Hematopoietic multipotent progenitor cell treated with erythropoietin and hydrocortisone succinate and interleukin-3 and kit ligand, for 6 days (in vitro differentiated cells): Measurements from ENCODE around the gene N4BP3.
A peak's percentile ranks its signal among the peaks of the same experiment; 100 is the strongest.
"Not testable (repeated sequence)": the region's sequence is repeated elsewhere in the genome, so short reads cannot be mapped to it uniquely, and the experiment has no call there.

ENCODE experiments used
- DNase-seq: peaks from one replicate; pipeline ENCODE4 v3.0.0-alpha.2; 2015

The N4BP3 gene

DNA sequence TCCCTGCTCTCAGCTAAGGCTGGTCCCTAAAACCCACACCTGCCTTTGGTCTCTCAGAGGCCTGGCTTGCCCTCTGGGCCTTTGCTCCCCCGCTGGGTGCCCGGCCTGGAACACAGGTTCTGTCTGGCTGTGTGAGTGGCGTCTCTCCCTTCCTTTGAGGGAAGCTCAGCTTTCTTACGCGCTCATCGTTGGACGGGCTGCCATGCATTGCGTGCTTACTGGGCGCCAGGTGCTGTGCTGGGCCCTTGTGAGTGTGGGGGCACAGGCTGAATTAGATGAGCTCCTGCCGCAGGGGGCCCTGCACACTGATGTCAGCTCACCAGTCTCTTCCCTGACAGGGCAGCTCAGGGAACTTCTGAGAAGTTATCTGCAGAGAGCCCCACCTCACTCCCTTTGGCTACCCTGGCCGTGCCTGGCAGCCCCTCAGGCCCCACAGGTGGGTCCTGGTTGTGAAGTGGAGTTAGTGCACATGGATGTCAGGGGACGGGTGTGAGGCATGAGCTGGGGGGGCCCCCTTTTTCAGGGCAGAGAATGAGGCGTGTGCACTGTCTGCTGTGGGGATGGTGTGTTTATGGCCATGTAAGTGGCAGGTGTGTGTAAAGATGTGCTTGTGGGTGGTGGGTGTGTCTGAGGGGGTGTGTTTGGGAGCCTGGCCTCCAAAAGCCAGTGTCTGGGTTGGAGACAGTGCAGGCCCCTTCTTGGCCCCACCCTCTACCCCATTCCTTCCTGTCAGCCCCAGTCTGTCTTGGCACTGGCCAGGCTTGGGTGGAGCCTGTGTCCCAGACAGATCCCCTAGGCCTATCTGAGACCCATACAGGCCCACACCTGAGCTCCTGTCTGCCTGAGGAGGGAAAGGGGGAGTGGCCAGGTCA lies 10.0 kb downstream of the N4BP3 start:
- DNase-seq: peak; percentile 67

DNA sequence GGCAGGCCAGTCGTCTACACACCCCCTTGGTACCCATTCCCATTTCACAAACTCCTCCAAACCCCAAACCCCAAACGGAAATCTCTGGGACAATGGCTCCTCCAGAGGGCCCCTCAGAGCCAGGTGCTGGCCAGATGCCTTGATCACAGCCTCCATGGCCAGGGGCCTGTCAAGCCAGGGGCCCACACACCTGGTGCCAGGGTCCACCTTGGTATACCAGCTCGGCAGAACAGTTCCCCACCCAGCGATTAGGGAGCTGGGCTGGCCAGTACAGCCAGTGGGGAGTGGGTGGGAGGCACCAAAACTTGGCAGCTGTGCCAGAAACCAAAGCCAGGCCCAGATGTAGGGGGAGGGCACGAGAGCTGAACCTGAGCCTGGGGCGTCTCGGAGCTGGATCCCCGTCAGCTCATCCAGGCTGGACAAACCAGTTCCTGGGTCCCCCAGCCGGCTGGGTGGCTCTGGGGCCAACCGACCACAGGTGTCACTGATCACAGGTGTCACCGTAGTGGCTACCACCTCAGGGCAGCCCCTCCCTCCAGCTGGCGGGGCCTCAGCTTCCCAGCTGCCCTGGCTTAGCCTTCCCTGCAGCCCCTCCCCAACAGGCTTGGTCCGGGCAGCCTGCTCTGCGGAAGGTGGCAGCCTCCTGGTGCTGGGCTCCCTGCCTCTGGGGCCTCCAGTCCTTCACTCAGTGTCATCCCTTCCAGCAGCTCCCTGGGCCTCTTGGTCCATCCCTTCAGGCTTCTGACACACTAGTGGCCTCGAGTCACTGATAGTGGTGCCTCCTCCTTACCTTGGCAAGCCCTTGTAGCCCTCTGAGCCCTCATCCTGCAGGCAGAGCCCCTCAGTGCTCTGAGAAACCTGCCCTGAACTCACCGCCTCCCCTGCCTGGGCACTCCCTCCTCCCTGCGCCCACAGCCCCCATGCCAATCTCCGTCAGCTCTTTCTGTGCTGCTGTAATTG lies 10.9 kb downstream of the N4BP3 start:
- DNase-seq: no peak

DNA sequence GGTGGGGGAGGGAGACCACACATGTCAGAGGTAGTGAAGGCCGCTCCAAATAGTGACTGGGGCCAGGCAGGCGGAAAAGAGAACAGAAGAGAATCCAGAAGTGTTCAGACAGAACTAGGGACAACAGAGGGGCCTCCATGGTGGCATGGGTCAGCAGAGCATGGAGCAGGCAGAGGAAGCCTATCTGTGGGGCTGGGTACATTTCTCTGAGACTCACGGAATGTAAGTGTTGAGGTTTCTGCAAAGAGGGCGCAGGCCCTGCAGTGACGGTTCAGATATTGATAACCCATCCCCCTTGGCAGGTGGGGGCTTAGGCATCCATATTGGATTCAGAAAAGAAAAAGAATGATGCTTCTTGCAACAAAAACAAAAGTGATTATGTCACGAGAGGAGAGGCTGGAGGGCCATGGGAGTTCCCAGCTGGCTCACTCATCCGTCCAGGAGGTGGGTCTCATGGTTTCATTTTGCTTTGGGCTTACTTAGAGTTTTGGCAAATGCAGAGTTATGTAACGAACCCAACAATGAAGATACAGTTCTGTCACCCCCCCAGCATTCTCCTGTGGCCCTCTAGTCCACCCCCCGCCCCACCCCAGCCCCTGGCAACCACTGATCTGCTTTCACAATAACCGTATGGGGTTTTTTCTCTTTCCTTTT lies 12.0 kb downstream of the N4BP3 start:
- DNase-seq: no peak

DNA sequence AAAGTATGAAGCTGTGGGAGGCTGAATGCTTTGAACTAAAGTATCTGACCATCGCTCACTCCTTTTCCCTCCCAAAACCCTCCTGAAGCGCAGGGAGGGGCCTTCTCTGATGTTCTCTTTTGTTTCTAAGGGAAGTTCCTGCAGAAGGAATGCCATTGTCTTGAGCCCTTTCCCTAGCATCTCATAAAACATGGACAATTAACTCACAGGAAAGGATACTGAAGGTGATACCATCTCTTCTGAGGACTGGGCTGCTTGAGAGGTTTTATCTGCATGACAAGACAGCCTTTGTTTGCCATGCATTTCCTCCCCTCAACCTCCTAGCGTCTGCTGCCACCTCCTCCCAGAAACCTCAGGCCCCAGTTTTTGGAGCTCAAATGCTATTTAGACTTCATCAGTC lies 13.2 kb downstream of the N4BP3 start:
- DNase-seq: peak; percentile 61

DNA sequence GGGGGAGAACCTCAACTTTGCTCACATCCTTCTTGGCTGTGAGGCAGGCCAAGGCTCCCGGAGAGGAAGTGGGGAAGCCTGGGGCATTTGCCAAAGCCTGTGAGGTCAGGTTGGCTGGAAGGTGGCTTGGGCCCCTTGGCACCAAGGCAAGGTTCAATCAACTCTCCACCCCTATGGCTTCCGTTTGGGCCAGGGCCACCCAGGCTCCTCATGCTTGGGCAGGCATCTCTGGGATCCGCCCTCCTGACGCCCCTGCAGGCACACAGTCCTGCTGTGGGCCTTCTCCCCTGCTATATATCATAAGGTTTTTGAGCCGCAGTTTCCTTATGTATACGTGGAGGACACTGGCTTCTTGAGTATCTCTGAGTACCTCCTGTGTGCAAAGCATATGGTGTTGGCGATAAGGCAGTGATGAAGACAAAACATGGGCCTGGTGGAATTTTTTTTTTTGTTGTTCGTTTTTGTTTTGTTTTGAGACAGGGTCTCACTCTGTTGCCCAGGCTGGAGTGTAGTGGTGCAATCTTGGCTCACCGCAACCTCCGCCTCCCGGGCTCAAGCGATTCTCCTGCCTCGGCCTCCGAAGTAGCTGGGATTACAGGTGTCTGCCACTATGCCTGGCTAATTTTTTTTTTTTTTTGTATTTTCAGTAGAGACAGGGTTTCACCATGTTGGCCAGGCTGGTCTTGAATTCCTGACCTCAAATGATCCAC lies 14.1 kb downstream of the N4BP3 start:
- peak; percentile 91 for DNase-seq

DNA sequence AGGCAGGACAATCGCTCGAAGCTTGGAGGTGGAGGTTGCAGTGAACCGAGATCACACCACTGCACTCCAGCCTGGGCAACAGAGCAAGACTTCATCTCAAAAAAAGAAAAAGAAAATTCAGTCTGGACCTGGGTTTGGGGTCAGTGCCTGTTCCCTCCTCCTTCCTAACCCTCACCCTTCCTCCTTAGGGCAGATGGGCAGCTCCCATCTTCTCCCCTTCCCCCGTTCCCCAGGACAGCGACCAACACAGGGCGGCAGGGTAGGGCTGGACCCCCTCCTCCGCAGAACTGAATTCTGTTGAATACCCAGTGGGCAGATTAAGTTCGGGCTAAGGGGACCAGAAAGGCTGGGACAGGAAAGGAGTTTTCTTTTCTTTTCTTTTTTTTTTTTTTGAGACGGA lies 16.0 kb downstream of the N4BP3 start:
- DNase-seq: no peak

DNA sequence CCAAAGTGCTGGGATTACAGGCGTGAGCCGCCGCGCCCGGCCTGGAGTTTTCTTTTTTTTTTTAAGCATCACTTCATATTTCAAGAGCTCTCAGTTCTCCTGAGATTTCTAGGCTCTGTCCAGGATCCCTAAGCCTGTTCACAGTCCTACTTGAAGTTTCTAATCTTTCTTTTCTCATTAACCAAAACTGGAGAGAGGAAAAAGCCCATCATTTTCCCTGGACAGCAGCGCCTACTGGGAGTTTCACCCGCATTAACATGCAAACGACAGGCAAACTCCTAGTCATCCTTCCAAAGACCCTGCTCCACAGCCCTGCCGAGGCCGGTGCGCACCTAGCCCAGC lies 16.9 kb downstream of the N4BP3 start:
- DNase-seq: not testable (repeated sequence)

DNA sequence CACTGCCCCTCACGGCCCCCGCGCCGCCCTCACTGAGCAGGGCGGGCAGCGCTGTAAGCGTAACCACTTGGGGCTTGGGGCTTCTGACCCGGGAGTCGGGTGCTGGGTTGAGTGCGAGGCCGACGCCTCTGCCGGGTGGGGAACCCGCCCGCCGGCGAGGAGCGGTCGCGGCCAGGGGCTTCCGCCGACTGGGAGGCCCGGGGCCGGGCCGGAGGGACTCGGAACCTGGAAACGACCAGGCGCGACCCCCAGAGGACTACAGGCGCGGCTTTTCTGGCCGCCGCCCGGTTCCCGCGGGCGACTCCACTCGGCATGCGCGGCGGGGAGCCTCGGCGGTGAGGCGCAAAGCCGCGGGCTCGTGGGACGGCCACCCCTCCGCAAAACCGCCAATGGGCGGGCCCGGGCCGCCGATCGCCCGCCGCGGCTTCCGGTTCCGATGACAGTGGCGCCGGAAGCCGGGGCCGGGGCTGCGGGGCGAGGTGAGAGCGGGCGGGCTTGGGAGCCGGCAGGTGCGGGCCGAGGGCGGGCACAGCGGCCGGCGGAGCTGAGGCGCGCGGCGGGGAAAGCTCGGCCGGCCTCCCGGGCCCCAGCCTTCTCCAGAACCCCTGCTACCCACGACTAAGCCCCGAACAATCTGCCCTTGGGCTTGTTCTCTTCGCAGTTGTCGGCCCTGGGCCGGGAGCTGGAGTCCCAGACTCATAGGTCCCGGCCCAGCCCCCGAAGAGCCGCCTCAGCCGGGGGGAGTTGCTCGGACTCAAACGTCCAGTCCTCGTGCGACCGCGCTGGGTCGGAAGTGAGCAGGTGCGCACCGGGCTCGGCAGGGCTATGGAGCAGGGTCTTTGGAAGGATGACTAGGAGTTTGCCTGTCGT lies 17.5 kb downstream of the N4BP3 start, which contains the start of gene RMND5B:
TSS of gene RMND5B (plus strand) at position 439 of the 870 bp plus-strand sequence. CDS start 7,106 bp downstream, outside the sequence.
- peak; percentile 92 for DNase-seq

DNA sequence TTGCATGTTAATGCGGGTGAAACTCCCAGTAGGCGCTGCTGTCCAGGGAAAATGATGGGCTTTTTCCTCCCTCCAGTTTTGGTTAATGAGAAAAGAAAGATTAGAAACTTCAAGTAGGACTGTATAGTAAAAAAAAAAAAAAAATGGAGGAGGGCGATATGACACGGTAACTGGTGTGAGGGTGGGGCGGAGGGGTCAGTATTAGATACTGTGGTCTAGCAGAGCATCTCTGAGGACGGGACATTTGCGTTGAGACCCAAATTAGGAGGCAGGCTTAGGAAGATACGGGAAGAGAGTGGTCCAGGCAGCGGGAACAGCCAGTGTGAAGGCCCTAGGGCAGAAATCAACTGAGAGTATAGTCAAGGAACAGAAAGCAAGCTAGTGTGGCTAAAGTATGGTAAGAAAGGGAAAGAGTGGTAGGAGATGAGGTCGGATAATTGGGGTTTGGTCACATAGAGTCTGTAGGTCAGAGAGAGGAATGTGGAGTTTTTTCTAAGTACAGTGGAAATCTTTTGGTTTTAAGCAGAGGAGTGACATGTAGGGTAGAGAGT lies 18.2 kb downstream of the N4BP3 start:
- DNase-seq: no peak

DNA sequence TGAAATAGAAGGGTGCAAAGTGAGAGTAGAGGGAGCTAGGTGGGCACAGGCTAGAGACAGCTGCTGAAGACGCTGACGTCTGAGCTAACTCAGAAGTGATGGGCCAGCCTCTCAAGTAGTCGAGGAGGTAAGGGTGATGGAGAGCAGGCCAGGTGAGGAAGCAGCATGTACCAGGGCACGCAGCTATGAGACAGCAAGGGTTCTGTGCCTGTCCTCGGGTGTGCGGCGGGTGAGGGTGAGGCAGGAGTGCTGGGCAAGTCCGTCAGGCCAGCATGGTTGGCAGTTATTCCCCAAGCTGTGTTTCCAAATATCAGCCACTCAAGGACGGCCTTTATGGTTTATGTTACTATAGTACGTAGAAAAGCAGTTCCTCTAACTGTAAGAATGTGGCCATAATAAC lies 23.7 kb downstream of the N4BP3 start:
- no peak for DNase-seq

DNA sequence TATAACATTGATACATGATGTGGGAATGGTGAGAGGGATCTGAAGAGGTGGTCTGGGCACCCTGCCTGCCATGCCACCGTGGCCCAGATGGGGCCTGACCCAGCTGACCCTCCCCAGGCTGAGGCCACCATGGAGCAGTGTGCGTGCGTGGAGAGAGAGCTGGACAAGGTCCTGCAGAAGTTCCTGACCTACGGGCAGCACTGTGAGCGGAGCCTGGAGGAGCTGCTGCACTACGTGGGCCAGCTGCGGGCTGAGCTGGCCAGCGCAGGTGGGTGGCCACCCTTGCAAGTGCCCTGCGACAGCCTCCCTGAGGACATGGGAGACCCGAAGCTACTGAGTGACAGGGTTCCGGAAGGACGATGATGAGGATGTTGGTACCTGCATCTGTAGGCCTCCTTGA lies 24.7 kb downstream of the N4BP3 start:
- DNase-seq: no peak

DNA sequence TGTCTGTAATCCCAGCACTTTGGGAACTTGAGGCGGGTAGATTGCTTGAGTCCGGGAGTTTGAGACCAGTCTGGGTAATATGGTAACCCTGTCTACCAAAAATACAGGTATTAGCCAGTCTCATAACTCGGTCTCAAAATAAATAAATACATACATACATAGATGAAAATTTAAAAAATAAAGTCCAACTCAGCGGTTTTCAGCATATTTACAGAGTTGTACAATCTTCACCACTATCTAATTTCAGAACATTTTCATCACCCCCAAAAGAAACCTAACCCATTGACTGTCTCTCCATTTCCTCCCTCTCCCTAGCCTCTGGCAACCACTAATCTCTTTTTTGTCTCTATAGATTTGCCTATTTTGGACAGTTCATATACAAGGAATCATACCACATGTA lies 28.2 kb downstream of the N4BP3 start:
- DNase-seq: no peak

DNA sequence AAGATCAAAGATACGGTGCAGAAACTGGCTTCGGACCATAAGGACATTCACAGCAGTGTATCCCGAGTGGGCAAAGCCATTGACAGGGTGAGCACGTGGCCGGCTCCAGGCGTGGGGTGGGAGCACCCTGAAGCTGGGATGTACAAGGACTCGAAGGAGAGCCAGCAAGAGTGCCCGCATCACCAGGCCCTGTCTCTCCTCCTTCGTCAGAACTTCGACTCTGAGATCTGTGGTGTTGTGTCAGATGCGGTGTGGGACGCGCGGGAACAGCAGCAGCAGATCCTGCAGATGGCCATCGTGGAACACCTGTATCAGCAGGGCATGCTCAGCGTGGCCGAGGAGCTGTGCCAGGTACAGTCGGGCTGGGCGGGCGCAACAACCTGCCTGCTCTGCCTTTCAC lies 29.3 kb downstream of the N4BP3 start:
- no peak for DNase-seq

DNA sequence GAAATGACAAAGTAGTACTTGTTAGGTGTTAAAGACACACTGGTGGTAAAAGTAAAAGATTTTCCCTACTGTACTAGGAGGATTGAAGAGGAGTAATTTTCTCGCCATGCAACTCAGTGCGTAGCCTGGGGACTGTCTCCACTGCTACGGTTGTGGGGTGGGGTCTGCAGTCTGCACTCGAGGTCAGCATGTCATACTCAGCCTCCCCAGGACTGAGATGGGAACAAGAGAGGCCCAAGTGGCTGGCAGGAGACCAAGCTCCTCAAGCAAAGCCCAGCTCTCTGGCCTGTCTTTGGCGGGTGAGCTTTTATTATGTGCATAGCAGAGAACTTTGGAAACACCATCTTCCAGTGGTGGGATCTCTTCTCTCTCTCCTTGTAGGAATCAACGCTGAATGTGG lies 29.9 kb downstream of the N4BP3 start:
- DNase-seq: no peak

DNA sequence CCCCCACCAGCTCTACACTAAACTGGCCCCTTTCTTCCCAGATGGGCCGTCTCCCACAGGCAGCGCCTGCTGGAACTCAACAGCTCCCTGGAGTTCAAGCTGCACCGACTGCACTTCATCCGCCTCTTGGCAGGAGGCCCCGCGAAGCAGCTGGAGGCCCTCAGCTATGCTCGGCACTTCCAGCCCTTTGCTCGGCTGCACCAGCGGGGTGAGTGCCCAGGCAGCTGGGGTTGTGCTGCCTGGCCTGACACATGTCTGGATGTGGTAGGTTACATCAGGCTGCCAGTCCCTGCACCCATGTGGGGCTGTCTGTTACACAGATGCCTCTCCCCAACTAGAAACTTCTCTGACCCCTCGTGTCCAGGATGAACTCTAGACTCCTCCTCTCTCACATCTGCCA lies 30.6 kb downstream of the N4BP3 start:
- DNase-seq: no peak

DNA sequence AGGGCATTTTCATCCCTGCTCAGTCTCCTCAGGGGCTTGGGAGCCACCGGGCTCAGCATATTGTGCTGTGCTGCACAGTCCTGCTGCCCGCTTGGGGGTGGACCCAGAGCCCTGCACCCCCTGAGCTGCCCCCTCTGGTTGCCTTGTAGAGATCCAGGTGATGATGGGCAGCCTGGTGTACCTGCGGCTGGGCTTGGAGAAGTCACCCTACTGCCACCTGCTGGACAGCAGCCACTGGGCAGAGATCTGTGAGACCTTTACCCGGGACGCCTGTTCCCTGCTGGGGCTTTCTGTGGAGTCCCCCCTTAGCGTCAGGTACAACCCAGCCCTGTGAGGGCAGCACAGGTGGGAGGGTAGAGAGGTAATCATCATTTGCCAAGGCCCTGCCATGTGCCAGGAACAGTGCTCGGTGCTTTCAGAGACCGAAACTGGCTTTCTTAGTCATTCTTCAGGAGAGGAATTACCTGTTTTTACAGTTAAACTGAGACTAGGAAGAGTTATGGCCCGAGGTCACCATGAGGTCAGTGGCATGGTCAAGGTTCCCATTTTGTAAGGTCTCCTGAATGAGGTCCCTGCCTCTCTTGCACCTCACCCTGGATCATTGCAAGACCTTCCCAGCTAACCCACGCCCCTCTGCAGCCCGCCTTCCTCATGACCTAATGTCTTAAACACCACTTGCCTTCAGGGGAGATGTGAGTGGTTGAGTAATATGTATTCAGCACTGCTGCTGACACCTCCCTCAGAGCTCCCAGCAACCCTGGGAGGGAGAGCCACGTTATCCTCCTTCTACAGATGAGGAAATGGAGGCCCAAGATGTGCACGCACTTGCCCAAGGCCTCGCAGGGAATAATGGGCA lies 32.9 kb downstream of the N4BP3 start:
- DNase-seq: peak; percentile 82

DNA sequence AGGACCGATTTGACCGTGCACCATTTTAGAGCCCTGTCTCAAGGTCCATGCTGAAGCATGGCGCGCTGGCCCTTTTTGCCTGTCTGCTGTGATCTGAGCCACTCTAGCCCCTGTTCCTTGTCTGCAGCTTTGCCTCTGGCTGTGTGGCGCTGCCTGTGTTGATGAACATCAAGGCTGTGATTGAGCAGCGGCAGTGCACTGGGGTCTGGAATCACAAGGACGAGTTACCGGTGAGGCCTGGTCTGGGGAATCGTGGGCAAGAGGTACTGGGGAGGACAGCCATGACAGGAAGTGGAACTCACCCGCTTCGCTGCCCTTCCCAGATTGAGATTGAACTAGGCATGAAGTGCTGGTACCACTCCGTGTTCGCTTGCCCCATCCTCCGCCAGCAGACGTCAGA lies 34.1 kb downstream of the N4BP3 start:
- no peak for DNase-seq

DNA sequence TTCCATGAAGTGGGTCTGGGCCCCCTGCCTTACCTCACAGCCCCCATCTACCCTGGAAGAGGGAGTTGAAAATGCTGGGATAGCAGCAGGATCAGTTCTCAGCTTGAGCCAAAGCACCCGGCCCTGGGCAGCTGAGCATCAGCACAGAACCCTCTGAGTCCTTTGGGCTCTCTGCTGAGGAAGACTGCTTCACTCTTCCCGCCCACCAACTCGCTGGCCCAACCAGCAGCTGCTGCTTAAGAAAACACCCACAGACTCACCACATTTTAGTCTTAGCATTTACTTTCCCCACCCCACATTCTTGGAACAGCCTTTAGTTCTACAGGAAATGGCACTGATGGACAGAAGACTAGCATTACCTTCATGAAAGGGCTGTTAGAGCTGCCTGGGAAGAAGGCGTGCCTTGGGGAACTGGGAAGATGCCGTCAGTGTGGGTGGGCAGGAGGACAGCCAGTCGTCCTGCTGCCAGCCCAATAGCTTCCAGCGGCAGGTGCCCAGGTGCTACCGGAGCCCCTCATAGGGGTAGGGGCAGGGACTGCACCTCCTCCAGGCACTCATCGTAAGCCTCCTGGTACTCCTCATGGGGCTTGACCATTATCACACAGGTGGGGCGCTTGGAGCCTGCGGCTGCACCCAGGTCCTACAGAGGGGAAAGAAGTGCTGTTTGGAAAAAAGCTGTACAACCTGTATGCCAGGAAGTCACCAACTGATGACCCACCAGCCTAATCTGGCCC lies 36.0 kb downstream of the N4BP3 start:
- DNase-seq: no peak

DNA sequence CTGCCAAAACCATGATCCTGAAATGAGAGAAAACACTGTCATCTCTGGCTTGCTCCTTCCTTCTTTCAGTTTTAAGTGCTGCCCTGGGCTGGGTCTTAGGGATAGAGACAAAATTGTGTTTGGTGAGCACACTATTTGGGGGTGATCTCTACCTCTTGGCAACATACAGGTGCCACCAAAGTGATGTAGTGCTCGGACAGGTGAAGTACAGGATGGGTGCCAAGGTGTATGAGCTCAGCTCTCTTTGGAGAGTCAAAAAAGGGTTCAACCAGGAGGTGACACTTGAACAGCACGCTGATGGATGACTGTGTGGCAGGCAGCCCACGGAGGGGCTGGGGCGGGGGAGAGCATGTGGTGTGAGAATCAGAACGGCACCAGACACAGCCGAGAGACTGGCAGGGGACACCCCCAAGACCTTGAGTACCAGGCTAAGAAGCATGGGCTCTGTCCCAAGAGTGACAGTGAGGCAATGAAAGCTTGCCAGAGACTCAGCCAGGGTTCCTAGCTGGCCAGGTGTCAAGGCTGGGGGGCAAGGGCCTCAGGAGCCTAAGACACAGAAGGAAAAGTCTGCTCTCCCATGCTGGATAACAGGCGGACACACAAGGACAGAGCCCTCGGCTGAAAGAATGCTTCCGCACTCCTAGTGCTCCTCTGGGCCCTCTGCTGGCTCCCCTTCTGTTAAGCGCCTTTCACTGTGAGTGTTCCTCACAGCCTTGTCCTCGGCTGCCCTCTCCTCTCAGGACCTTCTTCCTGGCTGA lies 37.8 kb downstream of the N4BP3 start:
- DNase-seq: peak; percentile 53
